Omental fat pad (tissue), 4 donors: ENCODE measurements around the gene SYT9. TPM values are rescaled to one million over a fixed set of nuclear protein-coding genes. Genes with fewer than 3 reads are reported as not detected.

Source experiments
- ATAC-seq: fragments of 150-250 bp; one replicate; pipeline ENCODE4 v1.9.1; 2016; ENCODE audit warnings: mild to moderate bottlenecking, moderate library complexity; ENCODE audit not compliant: low FRiP score
- DNase-seq: peaks from one replicate; pipeline ENCODE4 v3.0.0-alpha.2; 2019; ENCODE audit warnings: low spot score
- total RNA-seq, 4 donors: library from RNA; depleted of rRNA; stranded (reverse); fragments of >200 nt; gene quantifications; one replicate each; pipeline ENCODE4 v1.1.0, GENCODE V29; 2016
- TF ChIP-seq, protein P1 (sequence below), 3 donors: fragments of 450-650 bp; IDR thresholded peaks; one replicate each; pipeline ENCODE4 v1.5.1; 2016 to 2017; ENCODE audit warnings: antibody characterized with exemption in 3 of 3, mild to moderate bottlenecking in 3 of 3, moderate library complexity in 2 of 3

Gene SYT9
- total RNA-seq, 4 donors from 2014 or later: 0.13 to 0.46 TPM; not detected in 2

DNA sequence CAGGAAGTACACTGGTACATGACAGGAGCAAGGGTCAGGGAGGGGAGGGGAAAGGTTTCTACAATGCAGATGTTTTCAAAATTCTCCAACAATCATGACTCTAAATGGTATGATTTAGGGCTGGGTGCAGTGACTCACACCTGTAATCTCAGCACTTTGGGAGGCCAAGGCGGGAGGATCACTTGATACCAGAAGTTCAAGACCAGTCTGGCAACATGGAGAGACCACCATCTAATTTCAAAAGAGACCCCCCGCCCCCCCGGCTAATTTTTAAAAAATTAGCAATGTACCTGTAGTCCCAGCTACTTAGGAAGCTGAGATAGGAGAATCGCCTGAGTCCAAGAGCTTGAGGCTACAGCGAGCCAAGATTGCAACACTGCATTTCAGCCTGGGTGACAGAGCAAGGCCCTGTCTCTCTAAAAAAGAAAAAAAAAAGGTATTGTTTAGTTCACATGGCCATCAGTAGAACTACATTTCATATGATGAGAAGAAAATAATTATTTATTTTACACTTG, 217.7 kb downstream of the SYT9 start:
- TF ChIP-seq, protein P1, sequence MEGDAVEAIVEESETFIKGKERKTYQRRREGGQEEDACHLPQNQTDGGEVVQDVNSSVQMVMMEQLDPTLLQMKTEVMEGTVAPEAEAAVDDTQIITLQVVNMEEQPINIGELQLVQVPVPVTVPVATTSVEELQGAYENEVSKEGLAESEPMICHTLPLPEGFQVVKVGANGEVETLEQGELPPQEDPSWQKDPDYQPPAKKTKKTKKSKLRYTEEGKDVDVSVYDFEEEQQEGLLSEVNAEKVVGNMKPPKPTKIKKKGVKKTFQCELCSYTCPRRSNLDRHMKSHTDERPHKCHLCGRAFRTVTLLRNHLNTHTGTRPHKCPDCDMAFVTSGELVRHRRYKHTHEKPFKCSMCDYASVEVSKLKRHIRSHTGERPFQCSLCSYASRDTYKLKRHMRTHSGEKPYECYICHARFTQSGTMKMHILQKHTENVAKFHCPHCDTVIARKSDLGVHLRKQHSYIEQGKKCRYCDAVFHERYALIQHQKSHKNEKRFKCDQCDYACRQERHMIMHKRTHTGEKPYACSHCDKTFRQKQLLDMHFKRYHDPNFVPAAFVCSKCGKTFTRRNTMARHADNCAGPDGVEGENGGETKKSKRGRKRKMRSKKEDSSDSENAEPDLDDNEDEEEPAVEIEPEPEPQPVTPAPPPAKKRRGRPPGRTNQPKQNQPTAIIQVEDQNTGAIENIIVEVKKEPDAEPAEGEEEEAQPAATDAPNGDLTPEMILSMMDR (IDR thresholded peaks at IDR 0.05): no peak
- ATAC-seq (no peak), DNase-seq (no peak)

DNA sequence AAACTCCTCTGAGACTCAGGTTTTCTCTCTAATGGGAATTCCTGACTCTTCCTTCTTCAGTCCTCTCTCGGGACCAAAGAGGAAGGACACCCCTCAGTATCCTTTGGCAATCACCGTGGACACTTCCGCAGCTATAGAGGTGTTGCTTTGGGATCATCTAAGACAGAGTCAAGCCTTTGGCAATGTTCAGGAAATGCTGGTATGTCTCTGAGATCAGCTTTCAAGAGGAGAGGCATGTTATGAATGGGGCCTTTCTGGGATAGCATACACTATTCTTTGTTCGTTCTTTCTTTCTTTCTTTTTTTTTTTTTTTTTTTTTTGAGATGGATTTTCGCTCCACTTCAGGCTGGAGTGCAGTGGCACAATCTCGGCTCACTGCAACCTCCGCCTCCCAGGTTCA, 219.4 kb downstream of the SYT9 start:
- DNase-seq (no peak), ATAC-seq (no peak)
- TF ChIP-seq, protein P1 (IDR thresholded peaks at IDR 0.05): no peak

DNA sequence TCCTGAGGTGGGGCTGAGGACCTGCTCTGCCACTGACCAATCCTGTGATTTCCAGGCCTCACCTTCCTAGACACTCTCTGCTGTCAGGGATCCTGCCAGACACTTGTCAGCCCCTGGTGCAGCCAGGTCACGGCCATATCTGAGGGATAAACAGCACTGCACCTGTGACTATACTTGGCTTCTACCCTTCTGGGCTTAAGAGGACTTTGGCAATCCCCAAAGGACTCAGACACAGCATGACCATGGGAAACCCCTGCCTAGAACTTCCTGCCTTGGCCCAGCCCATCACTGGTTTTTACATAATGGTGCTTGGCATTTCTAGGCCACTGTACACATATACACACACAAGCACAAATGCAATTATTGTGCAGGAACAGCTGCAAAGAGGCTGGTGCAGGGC, 222.0 kb downstream of the SYT9 start:
- TF ChIP-seq, protein P1 (IDR thresholded peaks at IDR 0.05): no peak
- ATAC-seq (no peak), DNase-seq (no peak)

DNA sequence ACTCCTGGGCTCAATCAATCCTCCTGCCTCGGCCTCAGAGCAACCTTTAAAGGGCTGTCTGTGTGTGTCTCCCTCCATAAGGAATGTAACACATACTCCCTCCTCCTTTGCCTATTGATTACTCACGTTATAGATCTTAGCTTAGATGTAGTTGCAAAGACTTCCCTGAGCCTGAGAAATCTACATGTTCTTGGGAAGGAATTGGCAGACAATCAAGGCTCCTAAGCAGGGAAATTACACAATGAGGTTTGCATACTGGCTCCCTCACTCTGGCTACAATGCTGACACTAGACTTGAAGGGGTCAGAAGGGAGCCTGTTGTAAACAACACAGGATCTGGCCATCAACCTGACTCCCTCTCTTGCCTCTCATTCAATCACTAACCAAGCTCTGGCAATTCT, 228.4 kb downstream of the SYT9 start:
- TF ChIP-seq, protein P1 (IDR thresholded peaks at IDR 0.05): no peak
- no peak for DNase-seq
- ATAC-seq: no peak

DNA sequence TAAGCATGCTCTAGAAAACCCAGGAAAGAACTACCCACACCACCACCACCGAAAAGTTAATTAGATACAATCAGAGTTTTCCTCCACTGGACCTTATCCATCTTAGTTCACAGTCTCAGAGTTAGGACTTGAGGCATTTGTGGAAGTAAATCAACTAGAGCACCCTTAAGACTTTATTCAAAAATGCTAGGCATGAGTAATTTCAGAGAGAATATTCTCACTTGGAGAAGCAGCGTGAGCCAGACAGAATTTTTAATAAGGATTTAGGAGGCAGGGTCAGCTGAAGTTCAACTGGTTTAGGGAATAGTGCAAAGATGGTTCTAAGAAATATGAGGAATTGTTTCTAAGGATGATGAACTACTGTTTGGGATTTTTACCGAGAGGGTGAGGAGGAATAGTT, 232.4 kb downstream of the SYT9 start:
- ATAC-seq (peak; percentile 25), DNase-seq (no peak)
- TF ChIP-seq, protein P1 (IDR thresholded peaks at IDR 0.05): no peak

DNA sequence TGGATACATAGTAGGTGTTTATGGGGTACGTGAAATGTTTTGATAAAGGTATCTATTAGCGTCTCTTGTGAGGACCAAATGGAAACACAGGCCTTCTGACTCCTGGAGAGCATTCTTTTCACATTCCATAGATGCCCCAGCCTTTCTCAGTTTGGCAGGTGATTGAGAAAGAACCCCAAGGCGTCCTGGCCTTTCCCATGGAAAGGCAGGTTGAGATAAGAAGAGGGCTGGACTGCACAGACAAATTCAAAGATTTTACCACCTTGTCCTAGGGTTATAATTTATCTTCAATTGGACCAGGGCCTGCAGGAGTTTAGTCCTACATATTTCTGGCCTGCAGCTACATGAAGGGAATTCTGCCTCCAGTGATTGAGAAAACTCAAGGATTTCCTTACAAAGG, 232.9 kb downstream of the SYT9 start:
- DNase-seq: no peak
- peak; percentile 53 for ATAC-seq
- TF ChIP-seq, protein P1 (IDR thresholded peaks at IDR 0.05): no peak

DNA sequence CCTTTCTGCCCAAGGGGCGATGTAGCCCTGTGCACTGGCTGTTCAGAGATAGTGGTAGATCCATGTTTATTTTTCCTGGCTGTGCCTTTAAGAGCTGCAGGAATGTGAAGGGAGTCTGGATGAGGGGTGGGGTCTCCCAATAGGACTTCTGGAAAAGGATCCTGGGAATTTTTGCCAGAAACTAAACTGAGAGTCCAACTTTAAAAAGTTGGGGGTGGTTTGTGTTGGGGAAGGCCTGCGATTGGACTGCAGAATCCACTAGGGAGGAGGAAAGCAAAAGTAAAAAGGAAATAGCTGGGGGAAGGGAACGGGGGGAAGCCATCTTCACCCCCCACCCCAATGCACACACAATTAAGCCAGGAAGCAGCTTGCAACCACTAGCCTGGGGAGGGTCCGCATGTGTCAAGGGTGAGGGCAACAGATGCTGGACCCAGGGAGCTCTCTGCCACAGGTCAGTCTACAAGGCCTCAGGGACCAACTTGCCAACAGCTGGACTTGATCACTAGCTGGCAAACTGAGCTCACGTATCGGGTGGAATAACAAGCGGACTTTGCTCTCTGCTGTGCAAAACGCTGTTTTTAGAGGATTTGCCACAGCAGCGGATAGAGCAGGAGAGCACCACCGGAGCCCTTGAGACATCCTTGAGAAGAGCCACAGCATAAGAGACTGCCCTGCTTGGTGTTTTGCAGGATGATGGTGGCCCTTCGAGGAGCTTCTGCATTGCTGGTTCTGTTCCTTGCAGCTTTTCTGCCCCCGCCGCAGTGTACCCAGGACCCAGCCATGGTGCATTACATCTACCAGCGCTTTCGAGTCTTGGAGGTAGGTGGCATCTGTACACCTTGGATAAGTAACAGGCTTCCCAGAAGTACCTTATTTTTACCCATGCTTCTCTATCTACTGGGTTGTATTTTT, 233.7 kb downstream of the SYT9 start, which contains the start of gene OLFML1:
OLFML1 (plus strand) TSS at position 321 of the 912 bp plus-strand sequence; CDS start at position 691, 370 bp downstream.
- DNase-seq (no peak), ATAC-seq (no peak)
- TF ChIP-seq, protein P1 (IDR thresholded peaks at IDR 0.05): no peak
